Osteoblast (primary cell): Measurements from ENCODE around the gene RMND5B. TPM values are rescaled to one million over a fixed set of nuclear protein-coding genes. Genes with fewer than 3 reads are reported as not detected.
A peak's percentile ranks its signal among the peaks of the same experiment; 100 is the strongest.
"Not testable (repeated sequence)": the region's sequence is repeated elsewhere in the genome, so short reads cannot be mapped to it uniquely, and the experiment has no call there.

Experiments used
- DNase-seq: peaks from one replicate; pipeline ENCODE4 v3.0.0; 2011; ENCODE audit warnings: low spot score, mixed read lengths; ENCODE audit not compliant: insufficient read length; ENCODE audit errors: missing footprints
- H2AFZ ChIP-seq: 2 replicates; pipeline ENCODE4 v1.6.0; 2011; ENCODE audit warnings: mild to moderate bottlenecking, low read length
- H3K27ac ChIP-seq: 2 replicates; pipeline ENCODE4 v1.5.1; 2011; ENCODE audit warnings: mild to moderate bottlenecking, low read depth, low read length, moderate library complexity
- H3K27me3 ChIP-seq: 2 replicates; pipeline ENCODE4 v1.6.0; 2012; ENCODE audit warnings: mild to moderate bottlenecking, control low read depth, inconsistent platforms, low read length, moderate library complexity; ENCODE audit not compliant: insufficient read depth
- H3K36me3 ChIP-seq: 2 replicates; pipeline ENCODE4 v1.5.1; 2011; ENCODE audit warnings: mild to moderate bottlenecking, low read length, control low read depth, moderate library complexity; ENCODE audit not compliant: insufficient read depth
- H3K4me1 ChIP-seq: 2 replicates; pipeline ENCODE4 v1.5.1; 2011; ENCODE audit warnings: mild to moderate bottlenecking, low read length, control low read depth, moderate library complexity; ENCODE audit not compliant: insufficient read depth
- H3K4me2 ChIP-seq: 2 replicates; pipeline ENCODE4 v1.6.0; 2011; ENCODE audit warnings: mild to moderate bottlenecking, low read length; ENCODE audit not compliant: insufficient read depth
- H3K4me3 ChIP-seq: fragments of 200-600 bp; sonication (generic); 3 replicates; pipeline ENCODE4 v1.5.1; 2012; ENCODE audit warnings: mild to moderate bottlenecking, low read length, inconsistent platforms; ENCODE audit not compliant: insufficient read depth
- H3K79me2 ChIP-seq: 2 replicates; pipeline ENCODE4 v1.6.0; 2012; ENCODE audit warnings: mild to moderate bottlenecking, low read length, control low read depth, inconsistent platforms; ENCODE audit not compliant: insufficient read depth
- H3K9me3 ChIP-seq: 2 replicates; pipeline ENCODE4 v1.5.1; 2011; ENCODE audit warnings: low read depth, low read length, control low read depth
- H4K20me1 ChIP-seq: 2 replicates; pipeline ENCODE4 v1.6.0; 2012; ENCODE audit warnings: mild to moderate bottlenecking, low read length, control low read depth; ENCODE audit not compliant: insufficient read depth
- total RNA-seq: library from RNA; depleted of rRNA; stranded (reverse); fragments of >200 nt; gene quantifications from 2 replicates; pipeline ENCODE4 v1.2.3, GENCODE V29; 2012
- TF ChIP-seq, protein P1 (sequence below): IDR thresholded peaks from 2 replicates; pipeline ENCODE4 v1.5.1; 2011; ENCODE audit warnings: mild to moderate bottlenecking, low read depth, low read length, moderate library complexity; ENCODE audit errors: extremely low read depth

RMND5B gene
- total RNA-seq, 1 donor, result 20.6 TPM

DNA sequence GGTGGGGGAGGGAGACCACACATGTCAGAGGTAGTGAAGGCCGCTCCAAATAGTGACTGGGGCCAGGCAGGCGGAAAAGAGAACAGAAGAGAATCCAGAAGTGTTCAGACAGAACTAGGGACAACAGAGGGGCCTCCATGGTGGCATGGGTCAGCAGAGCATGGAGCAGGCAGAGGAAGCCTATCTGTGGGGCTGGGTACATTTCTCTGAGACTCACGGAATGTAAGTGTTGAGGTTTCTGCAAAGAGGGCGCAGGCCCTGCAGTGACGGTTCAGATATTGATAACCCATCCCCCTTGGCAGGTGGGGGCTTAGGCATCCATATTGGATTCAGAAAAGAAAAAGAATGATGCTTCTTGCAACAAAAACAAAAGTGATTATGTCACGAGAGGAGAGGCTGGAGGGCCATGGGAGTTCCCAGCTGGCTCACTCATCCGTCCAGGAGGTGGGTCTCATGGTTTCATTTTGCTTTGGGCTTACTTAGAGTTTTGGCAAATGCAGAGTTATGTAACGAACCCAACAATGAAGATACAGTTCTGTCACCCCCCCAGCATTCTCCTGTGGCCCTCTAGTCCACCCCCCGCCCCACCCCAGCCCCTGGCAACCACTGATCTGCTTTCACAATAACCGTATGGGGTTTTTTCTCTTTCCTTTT, 5.4 kb upstream of the RMND5B start:
- no peak overlapping the region for H3K27ac ChIP-seq
- H3K9me3 ChIP-seq, result no peaks in the 10 kb centered on the region
- H3K36me3 ChIP-seq, result no peaks in the 10 kb centered on the region
- DNase-seq, result peak; percentile 17
- no peak overlapping the region for H2AFZ ChIP-seq
- H3K4me3 ChIP-seq, result no peak overlapping the region
- H3K4me1 ChIP-seq, result no peaks in the 10 kb centered on the region
- H4K20me1 ChIP-seq, result no peaks in the 10 kb centered on the region
- no peak overlapping the region for H3K4me2 ChIP-seq
- TF ChIP-seq, protein P1, sequence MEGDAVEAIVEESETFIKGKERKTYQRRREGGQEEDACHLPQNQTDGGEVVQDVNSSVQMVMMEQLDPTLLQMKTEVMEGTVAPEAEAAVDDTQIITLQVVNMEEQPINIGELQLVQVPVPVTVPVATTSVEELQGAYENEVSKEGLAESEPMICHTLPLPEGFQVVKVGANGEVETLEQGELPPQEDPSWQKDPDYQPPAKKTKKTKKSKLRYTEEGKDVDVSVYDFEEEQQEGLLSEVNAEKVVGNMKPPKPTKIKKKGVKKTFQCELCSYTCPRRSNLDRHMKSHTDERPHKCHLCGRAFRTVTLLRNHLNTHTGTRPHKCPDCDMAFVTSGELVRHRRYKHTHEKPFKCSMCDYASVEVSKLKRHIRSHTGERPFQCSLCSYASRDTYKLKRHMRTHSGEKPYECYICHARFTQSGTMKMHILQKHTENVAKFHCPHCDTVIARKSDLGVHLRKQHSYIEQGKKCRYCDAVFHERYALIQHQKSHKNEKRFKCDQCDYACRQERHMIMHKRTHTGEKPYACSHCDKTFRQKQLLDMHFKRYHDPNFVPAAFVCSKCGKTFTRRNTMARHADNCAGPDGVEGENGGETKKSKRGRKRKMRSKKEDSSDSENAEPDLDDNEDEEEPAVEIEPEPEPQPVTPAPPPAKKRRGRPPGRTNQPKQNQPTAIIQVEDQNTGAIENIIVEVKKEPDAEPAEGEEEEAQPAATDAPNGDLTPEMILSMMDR, result no peak
- H3K27me3 ChIP-seq, result no peaks in the 10 kb centered on the region
- no peaks in the 10 kb centered on the region for H3K79me2 ChIP-seq

DNA sequence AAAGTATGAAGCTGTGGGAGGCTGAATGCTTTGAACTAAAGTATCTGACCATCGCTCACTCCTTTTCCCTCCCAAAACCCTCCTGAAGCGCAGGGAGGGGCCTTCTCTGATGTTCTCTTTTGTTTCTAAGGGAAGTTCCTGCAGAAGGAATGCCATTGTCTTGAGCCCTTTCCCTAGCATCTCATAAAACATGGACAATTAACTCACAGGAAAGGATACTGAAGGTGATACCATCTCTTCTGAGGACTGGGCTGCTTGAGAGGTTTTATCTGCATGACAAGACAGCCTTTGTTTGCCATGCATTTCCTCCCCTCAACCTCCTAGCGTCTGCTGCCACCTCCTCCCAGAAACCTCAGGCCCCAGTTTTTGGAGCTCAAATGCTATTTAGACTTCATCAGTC, 4.3 kb upstream of the RMND5B start:
- no peak overlapping the region for H3K4me2 ChIP-seq
- no peaks in the 10 kb centered on the region for H3K9me3 ChIP-seq
- DNase-seq, result peak; percentile 32
- TF ChIP-seq, protein P1, result no peak
- peaks cover 2% of the 10 kb centered on the region for H3K4me1 ChIP-seq
- no peaks in the 10 kb centered on the region for H3K27me3 ChIP-seq
- no peaks in the 10 kb centered on the region for H3K36me3 ChIP-seq
- H3K27ac ChIP-seq, result no peak overlapping the region
- no peak overlapping the region for H2AFZ ChIP-seq
- no peak overlapping the region for H3K4me3 ChIP-seq
- no peaks in the 10 kb centered on the region for H4K20me1 ChIP-seq
- H3K79me2 ChIP-seq, result peaks cover 2% of the 10 kb centered on the region

DNA sequence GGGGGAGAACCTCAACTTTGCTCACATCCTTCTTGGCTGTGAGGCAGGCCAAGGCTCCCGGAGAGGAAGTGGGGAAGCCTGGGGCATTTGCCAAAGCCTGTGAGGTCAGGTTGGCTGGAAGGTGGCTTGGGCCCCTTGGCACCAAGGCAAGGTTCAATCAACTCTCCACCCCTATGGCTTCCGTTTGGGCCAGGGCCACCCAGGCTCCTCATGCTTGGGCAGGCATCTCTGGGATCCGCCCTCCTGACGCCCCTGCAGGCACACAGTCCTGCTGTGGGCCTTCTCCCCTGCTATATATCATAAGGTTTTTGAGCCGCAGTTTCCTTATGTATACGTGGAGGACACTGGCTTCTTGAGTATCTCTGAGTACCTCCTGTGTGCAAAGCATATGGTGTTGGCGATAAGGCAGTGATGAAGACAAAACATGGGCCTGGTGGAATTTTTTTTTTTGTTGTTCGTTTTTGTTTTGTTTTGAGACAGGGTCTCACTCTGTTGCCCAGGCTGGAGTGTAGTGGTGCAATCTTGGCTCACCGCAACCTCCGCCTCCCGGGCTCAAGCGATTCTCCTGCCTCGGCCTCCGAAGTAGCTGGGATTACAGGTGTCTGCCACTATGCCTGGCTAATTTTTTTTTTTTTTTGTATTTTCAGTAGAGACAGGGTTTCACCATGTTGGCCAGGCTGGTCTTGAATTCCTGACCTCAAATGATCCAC, 3.4 kb upstream of the RMND5B start:
- not testable (repeated sequence) for H3K4me3 ChIP-seq, H3K36me3 ChIP-seq, H2AFZ ChIP-seq, H3K27me3 ChIP-seq, H3K4me2 ChIP-seq, H3K79me2 ChIP-seq, H4K20me1 ChIP-seq, H3K4me1 ChIP-seq, H3K27ac ChIP-seq, H3K9me3 ChIP-seq
- DNase-seq, result peak; percentile 62

DNA sequence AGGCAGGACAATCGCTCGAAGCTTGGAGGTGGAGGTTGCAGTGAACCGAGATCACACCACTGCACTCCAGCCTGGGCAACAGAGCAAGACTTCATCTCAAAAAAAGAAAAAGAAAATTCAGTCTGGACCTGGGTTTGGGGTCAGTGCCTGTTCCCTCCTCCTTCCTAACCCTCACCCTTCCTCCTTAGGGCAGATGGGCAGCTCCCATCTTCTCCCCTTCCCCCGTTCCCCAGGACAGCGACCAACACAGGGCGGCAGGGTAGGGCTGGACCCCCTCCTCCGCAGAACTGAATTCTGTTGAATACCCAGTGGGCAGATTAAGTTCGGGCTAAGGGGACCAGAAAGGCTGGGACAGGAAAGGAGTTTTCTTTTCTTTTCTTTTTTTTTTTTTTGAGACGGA, 1.5 kb upstream of the RMND5B start:
- no peak overlapping the region for H3K4me2 ChIP-seq
- H3K9me3 ChIP-seq, result no peaks in the 10 kb centered on the region
- no peak overlapping the region for H2AFZ ChIP-seq
- peaks cover 3% of the 10 kb centered on the region for H4K20me1 ChIP-seq
- H3K79me2 ChIP-seq, result peaks cover 10% of the 10 kb centered on the region
- no peaks in the 10 kb centered on the region for H3K27me3 ChIP-seq
- peaks cover 5% of the 10 kb centered on the region for H3K4me1 ChIP-seq
- TF ChIP-seq, protein P1, result no peak
- no peaks in the 10 kb centered on the region for H3K36me3 ChIP-seq
- no peak overlapping the region for H3K27ac ChIP-seq
- DNase-seq, result peak; percentile 46
- no peak overlapping the region for H3K4me3 ChIP-seq

DNA sequence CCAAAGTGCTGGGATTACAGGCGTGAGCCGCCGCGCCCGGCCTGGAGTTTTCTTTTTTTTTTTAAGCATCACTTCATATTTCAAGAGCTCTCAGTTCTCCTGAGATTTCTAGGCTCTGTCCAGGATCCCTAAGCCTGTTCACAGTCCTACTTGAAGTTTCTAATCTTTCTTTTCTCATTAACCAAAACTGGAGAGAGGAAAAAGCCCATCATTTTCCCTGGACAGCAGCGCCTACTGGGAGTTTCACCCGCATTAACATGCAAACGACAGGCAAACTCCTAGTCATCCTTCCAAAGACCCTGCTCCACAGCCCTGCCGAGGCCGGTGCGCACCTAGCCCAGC, 609 bp upstream of the RMND5B start:
- not testable (repeated sequence) for H3K27me3 ChIP-seq, H3K9me3 ChIP-seq, H3K36me3 ChIP-seq, H4K20me1 ChIP-seq, H3K79me2 ChIP-seq, H3K4me1 ChIP-seq
- peak; percentile 86 for DNase-seq
- H3K4me2 ChIP-seq, result peak overlapping the region; percentile 92
- H2AFZ ChIP-seq, result peak overlapping the region; percentile 84
- H3K27ac ChIP-seq, result peak overlapping the region; percentile 33
- H3K4me3 ChIP-seq, result peak overlapping the region; percentile 91
